NCI-H2227 treated with DMSO at 0.1 percent for 48 hours (cell line): ENCODE measurements around the gene ADIPOQ.
"Not testable (repeated sequence)": the region's sequence is repeated elsewhere in the genome, so short reads cannot be mapped to it uniquely, and the experiment has no call there.

ENCODE experiments used
- DNase-seq: peaks from one replicate; lab custom pipeline; 2025; lab: John Stamatoyannopoulos, UW

Gene ADIPOQ

DNA sequence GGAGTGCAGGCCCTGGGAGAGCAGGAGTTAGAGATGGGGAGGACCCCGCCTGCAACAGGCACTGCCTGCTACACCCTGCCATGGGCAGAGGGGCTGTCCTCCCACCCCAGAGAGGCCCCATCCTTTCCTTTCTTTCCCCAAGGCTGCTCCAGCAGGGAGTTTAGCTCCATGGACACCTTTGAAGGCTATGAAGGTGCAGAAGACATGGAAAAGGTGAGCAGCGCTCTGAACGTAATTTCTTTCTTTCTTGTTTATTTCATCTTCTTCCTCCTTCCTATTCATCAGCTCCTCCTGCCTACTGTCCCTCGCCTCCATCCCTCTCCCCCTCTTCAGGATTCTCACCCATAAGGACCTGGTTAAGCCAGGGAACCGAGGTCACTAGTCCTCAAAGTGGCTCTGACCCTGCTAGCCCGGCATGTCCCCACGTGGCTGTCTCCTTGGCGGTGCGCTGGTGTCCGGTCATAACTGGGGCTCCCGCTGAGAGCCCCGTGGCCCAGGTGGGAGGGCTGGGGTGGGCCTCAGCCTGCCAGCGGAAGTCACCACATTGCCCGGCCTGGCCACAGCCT is 16.0 kb upstream of the ADIPOQ start:
- DNase-seq: no peak

GRCh38 chr3:186826976-186827857 is 15.3 kb upstream of the ADIPOQ start:
- DNase-seq: peak; percentile 75

DNA sequence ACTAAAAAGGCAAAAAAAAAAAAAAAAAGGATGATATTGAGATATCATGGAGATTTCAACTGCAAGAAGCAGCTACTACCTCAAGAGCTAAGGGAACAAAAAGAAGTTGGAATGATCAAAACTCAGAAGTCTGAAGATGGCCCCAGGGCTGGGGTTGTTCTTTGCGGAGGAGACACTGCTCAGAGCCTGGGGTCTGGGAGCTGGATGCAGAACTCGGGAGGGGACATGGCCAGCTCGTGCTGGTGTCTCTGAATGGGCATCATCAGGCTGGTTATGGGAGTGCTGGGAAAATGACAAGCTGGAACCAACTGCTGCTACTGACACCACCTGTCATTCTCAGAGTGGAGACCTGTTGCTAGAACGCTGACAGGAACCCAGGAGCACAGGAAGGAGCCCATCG is 14.2 kb upstream of the ADIPOQ start:
- DNase-seq: no peak

DNA sequence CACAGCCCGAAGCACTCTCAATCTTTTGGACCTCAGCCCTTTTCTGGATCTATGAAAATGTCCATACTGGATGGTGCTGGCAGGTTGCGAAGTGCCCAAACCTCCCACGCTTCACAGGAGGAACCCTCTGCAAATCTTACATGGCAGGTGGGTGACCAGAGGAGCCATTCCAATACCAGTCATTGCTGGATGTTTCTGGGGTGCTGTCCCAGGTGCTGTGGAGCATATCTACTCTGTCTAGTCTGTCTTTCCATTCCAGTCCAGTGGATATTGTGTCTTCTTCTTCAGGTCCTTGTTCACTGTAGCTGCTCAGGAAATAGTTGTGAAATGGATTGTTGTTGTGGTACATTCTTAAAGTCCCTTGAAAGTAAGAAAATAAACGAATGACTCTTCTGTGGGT is 10.7 kb upstream of the ADIPOQ start:
- no peak for DNase-seq

DNA sequence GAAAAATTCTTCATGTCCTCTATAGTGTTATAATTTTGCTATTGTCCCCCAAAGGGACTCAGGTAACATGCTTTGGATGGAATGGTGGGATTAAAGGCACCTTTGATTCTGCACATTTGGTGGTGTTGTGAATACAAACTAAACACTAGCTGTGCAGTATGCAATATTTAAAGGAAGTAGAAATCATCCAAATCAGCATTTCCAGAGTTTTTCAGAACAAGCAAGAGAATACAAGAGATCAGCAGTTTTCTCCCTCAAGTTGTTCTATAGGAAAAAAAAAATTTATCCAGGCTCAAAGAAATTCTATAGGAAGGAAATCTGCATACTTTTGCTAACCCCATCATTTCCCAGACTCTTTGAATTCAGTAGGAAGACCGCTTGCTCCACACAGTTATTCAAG is 10.2 kb upstream of the ADIPOQ start:
- no peak for DNase-seq

GRCh38 chr3:186839874-186840641 is 2.5 kb upstream of the ADIPOQ start:
- no peak for DNase-seq

- no peak for DNase-seq
These were observed 890 bp upstream of the ADIPOQ start for GRCh38 chr3:186841620-186842019.

DNA sequence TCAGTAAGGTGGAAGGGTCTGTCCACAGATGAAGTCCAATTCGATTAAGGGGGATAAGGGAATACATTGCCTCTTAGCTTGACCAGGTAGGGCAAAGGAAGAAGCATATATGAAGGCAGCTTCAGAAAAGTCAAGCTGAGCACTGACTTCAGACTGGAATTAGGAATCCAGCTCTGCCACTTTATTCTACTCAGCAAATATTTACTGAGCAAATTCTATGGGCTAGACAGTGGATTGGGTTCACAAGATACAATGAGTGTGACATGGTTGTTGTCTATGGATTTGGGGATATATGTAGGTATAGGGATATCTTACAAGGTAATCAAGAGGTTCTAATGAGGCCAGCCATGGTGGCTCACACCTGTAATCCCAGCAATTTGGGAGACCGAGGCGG is 526 bp downstream of the ADIPOQ start:
- no peak for DNase-seq

DNA sequence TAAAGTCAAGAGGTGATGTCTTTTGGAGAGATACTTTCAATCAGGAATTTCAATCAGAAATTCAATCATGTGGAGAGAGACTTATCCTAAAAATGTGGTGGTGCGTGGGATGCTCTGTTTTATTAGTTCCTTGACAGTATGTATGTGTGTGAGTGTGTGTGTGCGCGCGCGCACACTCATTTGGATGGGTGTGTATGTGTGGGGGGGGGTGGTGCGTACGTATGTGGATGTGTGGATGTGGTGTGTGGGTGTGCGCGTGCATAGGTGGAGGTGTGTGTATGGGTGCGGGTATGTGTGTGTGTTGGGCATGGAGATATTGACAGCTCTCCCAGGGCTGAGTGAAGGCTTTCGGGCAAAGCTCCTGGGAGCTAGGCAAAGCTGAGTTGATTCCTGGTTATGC is 2.4 kb downstream of the ADIPOQ start:
- DNase-seq: no peak

GRCh38 chr3:186845756-186846155 is 3.2 kb downstream of the ADIPOQ start:
- DNase-seq: no peak

- DNase-seq: no peak
These were observed 4.9 kb downstream of the ADIPOQ start for GRCh38 chr3:186847437-186847836.

DNA sequence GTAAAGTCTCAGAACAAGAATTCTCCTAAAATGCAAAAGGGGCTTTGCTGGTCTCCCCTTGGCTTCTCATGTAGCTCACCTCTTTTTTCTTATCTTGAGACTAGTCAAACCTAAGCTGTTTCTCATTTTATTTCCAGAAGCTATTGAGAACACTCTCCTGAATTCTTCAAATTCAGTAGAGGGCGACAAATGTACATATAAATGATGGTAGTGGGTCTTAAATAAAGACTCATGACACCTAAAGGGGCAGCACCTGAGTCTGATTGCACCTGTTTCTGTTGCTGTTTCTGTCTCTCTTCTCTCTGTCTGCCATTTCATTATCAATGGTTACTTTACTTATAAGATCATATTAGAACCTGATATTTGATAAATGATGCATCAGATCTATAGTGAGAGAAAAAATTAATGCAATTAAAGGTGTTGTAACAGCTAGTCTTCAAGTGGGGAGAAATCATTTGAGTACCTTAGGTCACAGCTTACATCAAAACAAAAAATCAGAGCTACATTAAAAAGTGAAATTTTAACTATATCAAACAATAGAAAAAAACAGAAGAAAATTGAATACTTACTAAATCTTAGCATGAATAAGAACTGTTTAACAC is 7.0 kb downstream of the ADIPOQ start:
- peak; percentile 28 for DNase-seq

DNA sequence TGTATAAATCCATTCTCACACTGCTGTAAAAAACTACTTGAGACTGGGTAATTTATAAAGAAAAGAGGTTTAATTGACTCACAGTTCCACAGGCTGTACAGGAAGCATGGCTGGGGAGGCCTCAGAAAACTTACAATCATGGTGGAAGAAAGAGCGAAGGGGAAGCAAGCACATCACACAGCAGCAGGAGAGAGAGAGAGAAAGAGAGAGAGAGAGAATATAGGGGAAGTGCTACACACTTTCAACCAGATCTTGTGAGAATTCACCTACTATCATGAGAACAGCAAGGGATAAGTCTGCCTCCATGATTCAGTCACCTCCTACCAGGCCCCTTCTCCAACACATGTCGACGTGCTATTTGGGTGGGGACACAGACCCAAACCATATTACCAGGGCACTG is 9.3 kb downstream of the ADIPOQ start:
- not testable (repeated sequence) for DNase-seq

DNA sequence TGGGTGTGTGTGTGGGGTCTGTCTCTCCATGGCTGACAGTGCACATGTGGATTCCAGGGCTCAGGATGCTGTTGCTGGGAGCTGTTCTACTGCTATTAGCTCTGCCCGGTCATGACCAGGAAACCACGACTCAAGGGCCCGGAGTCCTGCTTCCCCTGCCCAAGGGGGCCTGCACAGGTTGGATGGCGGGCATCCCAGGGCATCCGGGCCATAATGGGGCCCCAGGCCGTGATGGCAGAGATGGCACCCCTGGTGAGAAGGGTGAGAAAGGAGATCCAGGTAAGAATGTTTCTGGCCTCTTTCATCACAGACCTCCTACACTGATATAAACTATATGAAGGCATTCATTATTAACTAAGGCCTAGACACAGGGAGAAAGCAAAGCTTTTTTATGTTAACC is 10.5 kb downstream of the ADIPOQ start:
- DNase-seq: no peak

DNA sequence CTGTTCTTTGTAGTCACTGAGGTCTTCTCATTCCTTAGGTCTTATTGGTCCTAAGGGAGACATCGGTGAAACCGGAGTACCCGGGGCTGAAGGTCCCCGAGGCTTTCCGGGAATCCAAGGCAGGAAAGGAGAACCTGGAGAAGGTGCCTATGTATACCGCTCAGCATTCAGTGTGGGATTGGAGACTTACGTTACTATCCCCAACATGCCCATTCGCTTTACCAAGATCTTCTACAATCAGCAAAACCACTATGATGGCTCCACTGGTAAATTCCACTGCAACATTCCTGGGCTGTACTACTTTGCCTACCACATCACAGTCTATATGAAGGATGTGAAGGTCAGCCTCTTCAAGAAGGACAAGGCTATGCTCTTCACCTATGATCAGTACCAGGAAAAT is 11.6 kb downstream of the ADIPOQ start:
- DNase-seq: no peak

DNA sequence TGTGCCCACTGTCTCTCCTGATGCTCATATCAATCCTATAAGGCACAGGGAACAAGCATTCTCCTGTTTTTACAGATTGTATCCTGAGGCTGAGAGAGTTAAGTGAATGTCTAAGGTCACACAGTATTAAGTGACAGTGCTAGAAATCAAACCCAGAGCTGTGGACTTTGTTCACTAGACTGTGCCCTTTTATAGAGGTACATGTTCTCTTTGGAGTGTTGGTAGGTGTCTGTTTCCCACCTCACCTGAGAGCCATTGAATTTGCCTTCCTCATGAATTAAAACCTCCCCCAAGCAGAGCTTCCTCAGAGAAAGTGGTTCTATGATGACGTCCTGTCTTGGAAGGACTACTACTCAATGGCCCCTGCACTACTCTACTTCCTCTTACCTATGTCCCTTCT is 12.4 kb downstream of the ADIPOQ start:
- DNase-seq: no peak

DNA sequence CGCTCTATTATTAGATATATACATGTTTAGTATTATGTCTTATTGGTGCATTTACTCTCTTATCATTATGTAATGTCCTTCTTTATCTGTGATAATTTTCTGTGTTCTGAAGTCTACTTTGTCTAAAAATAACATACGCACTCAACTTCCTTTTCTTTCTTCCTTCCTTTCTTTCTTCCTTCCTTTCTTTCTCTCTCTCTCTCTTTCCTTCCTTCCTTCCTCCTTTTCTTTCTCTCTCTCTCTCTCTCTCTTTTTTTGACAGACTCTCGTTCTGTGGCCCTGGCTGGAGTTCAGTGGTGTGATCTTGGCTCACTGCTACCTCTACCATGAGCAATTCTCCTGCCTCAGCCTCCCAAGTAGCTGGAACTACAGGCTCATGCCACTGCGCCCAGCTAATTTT is 15.2 kb downstream of the ADIPOQ start:
- DNase-seq: no peak

- not testable (repeated sequence) for DNase-seq
These were observed 22.8 kb downstream of the ADIPOQ start for GRCh38 chr3:186865215-186865853.

DNA sequence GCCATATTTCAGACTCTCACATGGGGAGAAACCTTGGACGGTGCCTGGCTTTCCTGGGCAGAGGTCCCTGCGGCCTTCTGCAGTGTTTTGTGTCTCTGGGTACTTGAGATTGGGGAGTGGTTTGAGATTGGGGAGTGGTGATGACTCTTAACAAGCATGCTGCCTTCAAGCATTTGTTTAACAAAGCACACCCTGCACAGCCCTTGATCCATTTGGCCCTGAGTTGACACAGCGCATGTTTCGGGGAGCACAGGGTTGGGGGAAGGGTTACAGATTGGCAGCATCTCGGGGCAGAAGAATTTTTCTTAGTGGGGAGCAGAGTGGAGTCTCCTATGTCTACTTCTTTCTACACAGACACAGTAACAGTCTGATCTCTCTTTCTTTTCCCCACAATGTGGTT is 23.6 kb downstream of the ADIPOQ start:
- not testable (repeated sequence) for DNase-seq

GRCh38 chr3:186869253-186870100 is 27.0 kb downstream of the ADIPOQ start:
- no peak for DNase-seq
